H1 (cell line): ENCODE results near the gene ATG7. TPM values are rescaled to one million over a fixed set of nuclear protein-coding genes. Genes with fewer than 3 reads are reported as not detected.

ENCODE experiments used
- BACH1 ChIP-seq: IDR thresholded peaks from 2 replicates; pipeline ENCODE4 v1.6.1; 2012; ENCODE audit warnings: low read length, improper control_type of control experiment
- CBX8 ChIP-seq: fragments of 300-800, 300-1000 bp; sonication (generic); IDR thresholded peaks from 2 replicates; pipeline ENCODE4 v1.7.1; 2016; ENCODE audit warnings: low read depth, low read length, borderline replicate concordance
- GABPA ChIP-seq: IDR thresholded peaks from 2 replicates; pipeline ENCODE4 v1.6.1; 2011; ENCODE audit warnings: mild to moderate bottlenecking, low read length, moderate library complexity, borderline replicate concordance; ENCODE audit not compliant: insufficient read depth
- JUND ChIP-seq: IDR thresholded peaks from 2 replicates; pipeline ENCODE4 v1.6.1; 2011; ENCODE audit warnings: mild to moderate bottlenecking, improper control_type of control experiment, low read length
- SP4 ChIP-seq: IDR thresholded peaks from 2 replicates; pipeline ENCODE4 v1.6.1; 2012; ENCODE audit warnings: low read length, inconsistent platforms
- polyA plus RNA-seq, 7 experiments: library from polyadenylated mRNA; depleted of rRNA in 3 of 7; stranded (reverse) in 5 of 7; unstranded in 2 of 7; fragments of >200 nt in 5 of 7; fragments of 200-250 nt in 2 of 7; gene quantifications; 1 replicate in 5 of 7; 2 replicates in 1 of 7; 4 replicates in 1 of 7; pipeline versions ENCODE4 v1.2.1 to v1.2.3, GENCODE V29; 2011 to 2013; ENCODE audit warnings: missing spikeins in 2 of 7, mixed read lengths in 2 of 7
- total RNA-seq: library from RNA; stranded (reverse); fragmentation: NEBNext Ultra II Directional; extraction: Animal tissue kit (Norgen Biotek cat#: 25700); gene quantifications from 2 replicates; pipeline ENCODE4 v1.2.1, GENCODE V29; 2021
- TF ChIP-seq, protein P1 (sequence below): IDR thresholded peaks from 2 replicates; pipeline ENCODE4 v1.6.1; 2011; ENCODE audit warnings: low read length, improper control_type of control experiment
- TF ChIP-seq, protein P2 (sequence below): IDR thresholded peaks from 2 replicates; pipeline ENCODE4 v1.6.1; 2012; ENCODE audit warnings: inconsistent platforms

The ATG7 gene
- total and polyA plus RNA-seq, 2 of the 8 experiments (the other 6 are each of a cell fraction or from before 2014, with no cell fraction given): 15.0 to 19.1 TPM

DNA sequence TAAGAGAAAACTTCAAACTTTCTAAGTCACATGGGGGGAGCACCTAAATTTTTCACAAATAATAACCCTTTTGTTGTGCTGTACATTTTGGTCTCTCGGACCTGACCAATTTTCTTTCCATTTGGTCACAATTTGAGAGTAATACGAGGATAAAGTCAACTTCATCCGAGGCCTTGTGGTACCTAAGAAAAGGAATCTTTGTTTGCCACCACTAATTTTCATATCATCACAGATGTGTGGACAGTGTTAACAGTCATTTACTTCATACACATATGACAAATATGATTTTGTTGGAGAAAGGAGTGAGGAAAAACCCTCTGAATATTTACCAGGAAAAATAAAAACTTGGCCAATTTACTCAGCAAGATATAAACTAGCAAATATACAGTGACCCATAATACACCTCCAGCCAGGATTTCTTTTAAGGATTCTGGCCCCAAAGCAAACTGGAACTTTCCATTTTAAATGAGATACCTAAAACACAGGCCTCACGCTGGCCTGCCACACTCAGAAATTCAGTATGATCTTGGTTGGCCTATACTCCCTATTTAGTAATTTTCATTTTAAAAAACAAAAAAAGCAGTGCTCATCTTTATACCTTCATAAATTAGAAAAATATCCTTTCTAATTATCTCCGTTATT lies 330.8 kb downstream of the ATG7 start (continued):
- TF ChIP-seq, protein P1, sequence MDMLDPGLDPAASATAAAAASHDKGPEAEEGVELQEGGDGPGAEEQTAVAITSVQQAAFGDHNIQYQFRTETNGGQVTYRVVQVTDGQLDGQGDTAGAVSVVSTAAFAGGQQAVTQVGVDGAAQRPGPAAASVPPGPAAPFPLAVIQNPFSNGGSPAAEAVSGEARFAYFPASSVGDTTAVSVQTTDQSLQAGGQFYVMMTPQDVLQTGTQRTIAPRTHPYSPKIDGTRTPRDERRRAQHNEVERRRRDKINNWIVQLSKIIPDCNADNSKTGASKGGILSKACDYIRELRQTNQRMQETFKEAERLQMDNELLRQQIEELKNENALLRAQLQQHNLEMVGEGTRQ: no peak
- TF ChIP-seq, protein P2, sequence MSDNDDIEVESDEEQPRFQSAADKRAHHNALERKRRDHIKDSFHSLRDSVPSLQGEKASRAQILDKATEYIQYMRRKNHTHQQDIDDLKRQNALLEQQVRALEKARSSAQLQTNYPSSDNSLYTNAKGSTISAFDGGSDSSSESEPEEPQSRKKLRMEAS: no peak
- TF ChIP-seq GABPA (no peak), JUND (no peak), SP4 (no peak), BACH1 (no peak), CBX8 (no peak)
- TF ChIP-seq, all 59 proteins: peak for 0
